ENCODE measurements around the gene NUP88. TPM values are rescaled to one million over a fixed set of nuclear protein-coding genes. Genes with fewer than 3 reads are reported as not detected.
A peak's percentile ranks its signal among the peaks of the same experiment; 100 is the strongest.

The NUP88 gene
- total RNA-seq, 1 donor, result 66.6 TPM

DNA sequence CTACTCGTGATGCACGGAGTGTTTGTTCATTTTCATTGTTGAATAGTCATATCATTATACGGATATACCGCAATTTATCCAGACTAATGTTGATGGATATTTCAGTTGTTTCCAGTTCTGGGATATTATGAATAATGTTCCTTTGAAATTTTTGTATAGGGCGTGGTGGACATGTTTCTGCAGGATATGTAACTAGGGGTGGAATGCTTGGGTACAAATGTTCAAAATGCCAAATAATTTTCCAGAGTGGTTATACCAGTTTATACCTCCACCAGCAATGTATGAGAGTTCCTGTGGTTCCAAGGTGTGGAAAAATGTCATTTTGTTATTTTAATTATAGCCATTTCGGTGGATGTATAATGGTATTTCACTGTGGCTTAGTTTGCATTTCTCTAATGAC, 53.6 kb downstream of the NUP88 start:
- Histone ChIP-seq H3K79me2 (ENCODE audit: insufficient read depth, low read length) (peaks cover 15% of the 10 kb centered on the region), H3K4me3 (ENCODE audit: insufficient read depth, low read length) (no peak overlapping the region), H3K36me3 (ENCODE audit: insufficient read depth, low read length) (peaks cover 54% of the 10 kb centered on the region), H3K4me1 (ENCODE audit: insufficient read depth, low read length) (peaks cover 6% of the 10 kb centered on the region), H2AFZ (ENCODE audit: low read length) (no peak overlapping the region), H3K4me2 (ENCODE audit: insufficient read depth, low read length) (no peak overlapping the region), H3K27ac (ENCODE audit: low read depth, low read length) (no peak overlapping the region), H3K9me3 (ENCODE audit: low read depth, low read length) (no peaks in the 10 kb centered on the region), H3K27me3 (ENCODE audit: insufficient read depth, low read length) (no peaks in the 10 kb centered on the region), H4K20me1 (ENCODE audit: insufficient read depth, low read length) (no peaks in the 10 kb centered on the region)
- TF ChIP-seq, protein P1, sequence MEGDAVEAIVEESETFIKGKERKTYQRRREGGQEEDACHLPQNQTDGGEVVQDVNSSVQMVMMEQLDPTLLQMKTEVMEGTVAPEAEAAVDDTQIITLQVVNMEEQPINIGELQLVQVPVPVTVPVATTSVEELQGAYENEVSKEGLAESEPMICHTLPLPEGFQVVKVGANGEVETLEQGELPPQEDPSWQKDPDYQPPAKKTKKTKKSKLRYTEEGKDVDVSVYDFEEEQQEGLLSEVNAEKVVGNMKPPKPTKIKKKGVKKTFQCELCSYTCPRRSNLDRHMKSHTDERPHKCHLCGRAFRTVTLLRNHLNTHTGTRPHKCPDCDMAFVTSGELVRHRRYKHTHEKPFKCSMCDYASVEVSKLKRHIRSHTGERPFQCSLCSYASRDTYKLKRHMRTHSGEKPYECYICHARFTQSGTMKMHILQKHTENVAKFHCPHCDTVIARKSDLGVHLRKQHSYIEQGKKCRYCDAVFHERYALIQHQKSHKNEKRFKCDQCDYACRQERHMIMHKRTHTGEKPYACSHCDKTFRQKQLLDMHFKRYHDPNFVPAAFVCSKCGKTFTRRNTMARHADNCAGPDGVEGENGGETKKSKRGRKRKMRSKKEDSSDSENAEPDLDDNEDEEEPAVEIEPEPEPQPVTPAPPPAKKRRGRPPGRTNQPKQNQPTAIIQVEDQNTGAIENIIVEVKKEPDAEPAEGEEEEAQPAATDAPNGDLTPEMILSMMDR (IDR thresholded peaks at IDR 0.05; ENCODE audit: extremely low read depth, low read depth, low read length), result no peak
- peak; percentile 73 for DNase-seq (ENCODE audit: insufficient read length, low spot score, missing footprints)

DNA sequence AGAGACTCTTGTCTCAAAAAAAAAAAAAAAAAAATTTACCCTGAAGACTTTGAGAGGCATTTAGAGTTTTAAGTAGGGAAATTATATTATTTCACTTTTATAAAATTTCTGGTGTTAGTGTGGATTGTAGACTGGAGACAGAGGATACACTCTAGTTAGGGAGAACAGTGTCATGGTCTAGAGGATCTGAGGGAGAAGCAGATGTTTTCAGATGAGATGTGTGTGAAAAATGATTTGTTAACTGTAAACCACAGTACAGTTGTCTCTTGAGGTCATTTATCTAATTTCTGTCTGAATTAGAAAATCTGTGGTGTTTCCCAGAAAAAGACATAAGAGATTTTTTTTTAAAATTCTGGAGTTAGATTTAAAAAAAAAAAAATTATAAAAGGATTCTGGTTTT, 54.8 kb downstream of the NUP88 start:
- H3K36me3 ChIP-seq (ENCODE audit: insufficient read depth, low read length), result peaks cover 47% of the 10 kb centered on the region

DNA sequence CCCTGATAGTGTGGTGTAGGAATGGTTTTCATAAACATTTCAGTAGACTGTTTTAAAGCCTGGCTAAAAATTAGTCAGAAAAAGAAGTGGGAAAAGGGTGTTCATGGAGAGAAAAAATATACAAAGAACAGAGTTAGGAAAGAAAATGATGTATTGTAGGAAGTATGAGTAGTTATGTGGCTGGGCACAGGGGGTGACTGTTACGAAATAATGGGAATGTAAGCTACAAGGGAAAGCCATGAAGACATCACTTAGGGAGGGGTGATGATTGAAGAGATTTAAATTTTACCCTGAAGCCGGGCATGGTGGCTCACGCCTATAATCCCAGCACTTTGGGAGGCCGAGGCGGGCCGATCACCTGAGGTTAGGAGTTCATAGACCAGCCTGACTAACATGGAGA, 55.3 kb downstream of the NUP88 start:
- H4K20me1 ChIP-seq (ENCODE audit: insufficient read depth, low read length), result no peaks in the 10 kb centered on the region
- peaks cover 6% of the 10 kb centered on the region for H3K4me1 ChIP-seq (ENCODE audit: insufficient read depth, low read length)
- peak overlapping the region; percentile 40 for H3K27ac ChIP-seq (ENCODE audit: low read depth, low read length)
- TF ChIP-seq, protein P1 (IDR thresholded peaks at IDR 0.05; ENCODE audit: extremely low read depth, low read depth, low read length), result no peak
- no peak overlapping the region for H3K4me3 ChIP-seq (ENCODE audit: insufficient read depth, low read length)
- DNase-seq (ENCODE audit: insufficient read length, low spot score, missing footprints), result peak; percentile 25
- no peak overlapping the region for H2AFZ ChIP-seq (ENCODE audit: low read length)
- peaks cover 15% of the 10 kb centered on the region for H3K79me2 ChIP-seq (ENCODE audit: insufficient read depth, low read length)
- H3K9me3 ChIP-seq (ENCODE audit: low read depth, low read length), result no peaks in the 10 kb centered on the region
- no peak overlapping the region for H3K4me2 ChIP-seq (ENCODE audit: insufficient read depth, low read length)
- H3K36me3 ChIP-seq (ENCODE audit: insufficient read depth, low read length), result peaks cover 45% of the 10 kb centered on the region
- no peaks in the 10 kb centered on the region for H3K27me3 ChIP-seq (ENCODE audit: insufficient read depth, low read length)

More for the DNA sequence above, 54.8 kb downstream of the NUP88 start:
- peaks cover 6% of the 10 kb centered on the region for H3K4me1 ChIP-seq (ENCODE audit: insufficient read depth, low read length)
- H4K20me1 ChIP-seq (ENCODE audit: insufficient read depth, low read length), result no peaks in the 10 kb centered on the region
- H3K4me3 ChIP-seq (ENCODE audit: insufficient read depth, low read length), result no peak overlapping the region
- H3K27me3 ChIP-seq (ENCODE audit: insufficient read depth, low read length), result no peaks in the 10 kb centered on the region
- no peak overlapping the region for H3K4me2 ChIP-seq (ENCODE audit: insufficient read depth, low read length)
- peaks cover 15% of the 10 kb centered on the region for H3K79me2 ChIP-seq (ENCODE audit: insufficient read depth, low read length)
- TF ChIP-seq, protein P1 (IDR thresholded peaks at IDR 0.05; ENCODE audit: extremely low read depth, low read depth, low read length), result no peak
- no peaks in the 10 kb centered on the region for H3K9me3 ChIP-seq (ENCODE audit: low read depth, low read length)
- DNase-seq (ENCODE audit: insufficient read length, low spot score, missing footprints), result no peak
- H2AFZ ChIP-seq (ENCODE audit: low read length), result no peak overlapping the region
- H3K27ac ChIP-seq (ENCODE audit: low read depth, low read length), result no peak overlapping the region

GRCh38 chr17:5362162-5362811, 57.2 kb downstream of the NUP88 start:
- TF ChIP-seq, protein P1 (IDR thresholded peaks at IDR 0.05; ENCODE audit: extremely low read depth, low read depth, low read length), result no peak
- no peak overlapping the region for H2AFZ ChIP-seq (ENCODE audit: low read length)
- H3K27me3 ChIP-seq (ENCODE audit: insufficient read depth, low read length), result no peaks in the 10 kb centered on the region
- no peak overlapping the region for H3K27ac ChIP-seq (ENCODE audit: low read depth, low read length)
- no peaks in the 10 kb centered on the region for H4K20me1 ChIP-seq (ENCODE audit: insufficient read depth, low read length)
- peaks cover 46% of the 10 kb centered on the region for H3K36me3 ChIP-seq (ENCODE audit: insufficient read depth, low read length)
- peaks cover 15% of the 10 kb centered on the region for H3K79me2 ChIP-seq (ENCODE audit: insufficient read depth, low read length)
- no peak for DNase-seq (ENCODE audit: insufficient read length, low spot score, missing footprints)
- no peak overlapping the region for H3K4me2 ChIP-seq (ENCODE audit: insufficient read depth, low read length)
- H3K9me3 ChIP-seq (ENCODE audit: low read depth, low read length), result no peaks in the 10 kb centered on the region
- peaks cover 6% of the 10 kb centered on the region for H3K4me1 ChIP-seq (ENCODE audit: insufficient read depth, low read length)
- H3K4me3 ChIP-seq (ENCODE audit: insufficient read depth, low read length), result no peak overlapping the region
